ENCODE results near the gene EPC1. TPM values are rescaled to one million over a fixed set of nuclear protein-coding genes. Genes with fewer than 3 reads are reported as not detected.
"Not testable (repeated sequence)": the region's sequence is repeated elsewhere in the genome, so short reads cannot be mapped to it uniquely, and the experiment has no call there.

Gene EPC1, protein sequence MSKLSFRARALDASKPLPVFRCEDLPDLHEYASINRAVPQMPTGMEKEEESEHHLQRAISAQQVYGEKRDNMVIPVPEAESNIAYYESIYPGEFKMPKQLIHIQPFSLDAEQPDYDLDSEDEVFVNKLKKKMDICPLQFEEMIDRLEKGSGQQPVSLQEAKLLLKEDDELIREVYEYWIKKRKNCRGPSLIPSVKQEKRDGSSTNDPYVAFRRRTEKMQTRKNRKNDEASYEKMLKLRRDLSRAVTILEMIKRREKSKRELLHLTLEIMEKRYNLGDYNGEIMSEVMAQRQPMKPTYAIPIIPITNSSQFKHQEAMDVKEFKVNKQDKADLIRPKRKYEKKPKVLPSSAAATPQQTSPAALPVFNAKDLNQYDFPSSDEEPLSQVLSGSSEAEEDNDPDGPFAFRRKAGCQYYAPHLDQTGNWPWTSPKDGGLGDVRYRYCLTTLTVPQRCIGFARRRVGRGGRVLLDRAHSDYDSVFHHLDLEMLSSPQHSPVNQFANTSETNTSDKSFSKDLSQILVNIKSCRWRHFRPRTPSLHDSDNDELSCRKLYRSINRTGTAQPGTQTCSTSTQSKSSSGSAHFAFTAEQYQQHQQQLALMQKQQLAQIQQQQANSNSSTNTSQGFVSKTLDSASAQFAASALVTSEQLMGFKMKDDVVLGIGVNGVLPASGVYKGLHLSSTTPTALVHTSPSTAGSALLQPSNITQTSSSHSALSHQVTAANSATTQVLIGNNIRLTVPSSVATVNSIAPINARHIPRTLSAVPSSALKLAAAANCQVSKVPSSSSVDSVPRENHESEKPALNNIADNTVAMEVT
- total RNA-seq, result 10 to 100 TPM; 30.5 to 68.7 (median 34.5) TPM

DNA sequence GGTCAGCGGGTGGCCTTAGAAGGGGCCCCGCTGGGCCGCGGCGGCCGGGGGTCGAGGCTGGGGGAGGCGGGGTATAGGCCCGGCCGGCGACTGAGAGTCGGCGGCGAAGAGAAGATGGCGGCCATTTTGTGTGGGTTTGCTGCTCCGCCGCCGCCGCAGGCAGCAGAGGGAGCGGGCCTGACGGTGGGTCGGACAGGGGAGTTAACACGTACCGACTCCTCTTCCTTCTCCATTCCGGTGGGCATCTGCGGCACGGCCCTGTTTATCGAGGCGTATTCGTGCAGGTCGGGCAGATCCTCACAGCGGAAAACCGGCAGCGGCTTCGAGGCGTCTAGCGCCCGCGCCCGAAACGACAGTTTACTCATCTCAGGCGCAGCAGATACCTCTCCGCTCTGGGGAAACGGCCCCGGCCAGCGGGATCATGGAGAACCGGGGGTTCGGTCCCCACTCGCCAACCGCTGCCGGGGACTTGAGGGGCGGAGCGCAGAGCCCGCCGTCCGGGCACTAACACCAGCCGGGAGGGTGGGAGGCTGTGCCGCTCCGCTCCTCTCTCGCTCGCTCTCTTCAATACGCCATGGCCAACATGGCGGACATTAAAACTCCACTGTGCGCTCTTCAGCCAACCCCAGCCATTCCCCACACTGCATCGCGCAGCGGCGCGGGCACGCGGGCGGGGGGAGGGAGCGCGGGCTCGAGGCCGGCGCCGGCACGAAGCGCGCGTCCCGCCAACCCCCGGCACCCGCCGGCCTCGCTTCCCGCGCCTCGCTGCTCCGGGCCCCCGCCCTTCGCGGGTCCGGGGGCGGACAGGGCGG, at the start of gene EPC1:
Gene EPC1 (minus strand): TSS at position 608 of the 812 bp plus-strand sequence. CDS start 243 bp downstream, at position 365.
- peak; percentile 44 for DNase-seq (ENCODE audit: low spot score)
- TF ChIP-seq, protein P1, sequence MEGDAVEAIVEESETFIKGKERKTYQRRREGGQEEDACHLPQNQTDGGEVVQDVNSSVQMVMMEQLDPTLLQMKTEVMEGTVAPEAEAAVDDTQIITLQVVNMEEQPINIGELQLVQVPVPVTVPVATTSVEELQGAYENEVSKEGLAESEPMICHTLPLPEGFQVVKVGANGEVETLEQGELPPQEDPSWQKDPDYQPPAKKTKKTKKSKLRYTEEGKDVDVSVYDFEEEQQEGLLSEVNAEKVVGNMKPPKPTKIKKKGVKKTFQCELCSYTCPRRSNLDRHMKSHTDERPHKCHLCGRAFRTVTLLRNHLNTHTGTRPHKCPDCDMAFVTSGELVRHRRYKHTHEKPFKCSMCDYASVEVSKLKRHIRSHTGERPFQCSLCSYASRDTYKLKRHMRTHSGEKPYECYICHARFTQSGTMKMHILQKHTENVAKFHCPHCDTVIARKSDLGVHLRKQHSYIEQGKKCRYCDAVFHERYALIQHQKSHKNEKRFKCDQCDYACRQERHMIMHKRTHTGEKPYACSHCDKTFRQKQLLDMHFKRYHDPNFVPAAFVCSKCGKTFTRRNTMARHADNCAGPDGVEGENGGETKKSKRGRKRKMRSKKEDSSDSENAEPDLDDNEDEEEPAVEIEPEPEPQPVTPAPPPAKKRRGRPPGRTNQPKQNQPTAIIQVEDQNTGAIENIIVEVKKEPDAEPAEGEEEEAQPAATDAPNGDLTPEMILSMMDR (IDR thresholded peaks at IDR 0.05), result no peak
- ATAC-seq (ENCODE audit: low FRiP score), result peak; percentile 88

DNA sequence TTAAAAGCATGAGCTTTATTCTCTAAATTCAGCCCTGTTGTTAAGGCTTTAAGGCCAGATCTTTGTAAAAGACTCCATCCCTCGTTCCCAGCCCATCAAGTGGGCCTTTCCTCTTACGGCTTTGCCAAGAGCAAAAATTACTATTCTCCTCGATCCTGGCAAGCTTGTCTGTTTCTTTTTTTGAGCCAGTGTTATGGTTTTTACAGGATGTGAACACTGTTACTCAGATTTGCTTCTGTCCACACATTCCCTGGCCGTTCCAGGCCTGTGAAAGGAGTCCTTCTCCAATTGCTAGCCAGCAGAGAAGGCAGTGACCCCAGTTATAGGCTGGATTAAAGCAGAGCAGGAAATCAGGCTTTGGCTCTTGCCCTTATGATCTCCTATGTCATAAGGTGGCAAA, 47.0 kb upstream of the EPC1 start:
- TF ChIP-seq, protein P1 (IDR thresholded peaks at IDR 0.05), result no peak
- DNase-seq (ENCODE audit: low spot score) (no peak), ATAC-seq (ENCODE audit: low FRiP score) (no peak)

DNA sequence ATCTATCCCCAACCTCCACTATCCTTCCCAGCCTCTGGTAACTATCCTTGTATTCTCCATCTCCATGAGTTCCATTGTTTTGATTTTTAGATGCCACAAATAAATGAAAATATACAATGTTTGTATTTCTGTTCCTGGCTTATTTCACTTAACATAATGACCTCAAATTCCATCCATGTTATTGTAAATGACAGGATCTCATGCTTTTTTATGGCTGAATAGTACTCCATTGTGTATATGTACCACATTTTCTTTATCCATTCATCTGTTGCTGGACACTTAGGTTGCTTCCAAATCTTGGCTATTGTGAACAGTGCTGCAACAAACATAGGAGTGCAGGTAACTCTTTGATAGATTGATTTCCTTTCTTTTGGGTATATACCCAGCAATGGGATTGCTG, 45.3 kb upstream of the EPC1 start:
- not testable (repeated sequence) for ATAC-seq (ENCODE audit: low FRiP score); DNase-seq (ENCODE audit: low spot score)

DNA sequence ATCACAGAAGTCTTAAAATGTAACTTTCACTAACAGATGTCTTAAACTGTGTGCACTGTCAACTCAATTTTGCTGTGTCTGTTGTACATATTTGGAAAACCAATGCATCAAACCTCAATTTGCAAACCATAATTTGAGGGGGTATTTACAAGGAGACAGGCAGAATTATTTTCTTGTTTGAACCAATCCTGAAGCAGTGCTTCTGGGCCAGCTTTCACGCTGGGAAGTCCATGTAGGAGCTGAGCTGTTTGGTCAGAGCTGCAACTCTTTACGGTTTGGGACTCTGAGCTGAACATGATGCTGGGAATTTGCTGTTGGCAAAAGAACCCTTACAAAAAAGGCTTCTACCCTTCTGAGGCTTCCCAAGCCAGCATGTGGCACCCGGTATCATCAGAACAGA, 43.2 kb upstream of the EPC1 start:
- no peak for DNase-seq (ENCODE audit: low spot score)
- TF ChIP-seq, protein P1 (IDR thresholded peaks at IDR 0.05), result no peak
- no peak for ATAC-seq (ENCODE audit: low FRiP score)

DNA sequence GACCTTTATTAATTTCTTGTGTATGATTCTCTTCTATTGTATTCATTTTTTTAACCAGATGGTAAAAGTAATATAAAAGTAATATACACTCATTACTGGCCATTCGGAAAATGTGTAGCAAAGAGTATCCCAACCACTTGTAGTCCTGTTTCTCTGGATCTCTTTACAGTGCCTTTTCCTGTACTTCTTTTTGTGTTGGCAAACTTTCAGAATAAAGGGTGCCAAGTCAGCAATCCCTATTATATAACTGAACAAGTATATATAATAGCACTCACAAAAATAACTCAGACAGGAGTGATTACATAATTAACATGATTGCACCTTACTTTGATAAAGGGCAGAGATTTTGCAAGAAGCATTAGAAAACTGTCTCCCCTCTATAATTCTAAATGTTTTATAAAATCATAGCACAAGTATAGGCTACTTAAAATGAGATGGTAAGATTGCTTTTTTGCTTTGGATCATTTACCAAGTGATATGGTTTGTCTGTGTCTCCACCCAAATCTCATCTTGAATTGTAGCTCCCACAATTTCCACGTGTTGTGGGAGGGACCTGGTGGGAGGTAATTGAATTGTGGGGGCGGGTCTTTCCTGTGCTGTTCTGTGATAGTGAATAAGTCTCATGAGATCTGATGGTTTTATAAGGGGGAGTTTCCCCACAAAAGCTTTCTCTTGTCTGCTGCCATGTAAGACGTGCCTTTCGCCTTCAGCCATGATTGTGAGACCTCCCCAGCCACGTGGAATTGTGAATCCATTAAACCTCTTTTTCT, 41.5 kb upstream of the EPC1 start:
- DNase-seq (ENCODE audit: low spot score), result no peak
- no peak for ATAC-seq (ENCODE audit: low FRiP score)
- TF ChIP-seq, protein P1 (IDR thresholded peaks at IDR 0.05), result no peak

DNA sequence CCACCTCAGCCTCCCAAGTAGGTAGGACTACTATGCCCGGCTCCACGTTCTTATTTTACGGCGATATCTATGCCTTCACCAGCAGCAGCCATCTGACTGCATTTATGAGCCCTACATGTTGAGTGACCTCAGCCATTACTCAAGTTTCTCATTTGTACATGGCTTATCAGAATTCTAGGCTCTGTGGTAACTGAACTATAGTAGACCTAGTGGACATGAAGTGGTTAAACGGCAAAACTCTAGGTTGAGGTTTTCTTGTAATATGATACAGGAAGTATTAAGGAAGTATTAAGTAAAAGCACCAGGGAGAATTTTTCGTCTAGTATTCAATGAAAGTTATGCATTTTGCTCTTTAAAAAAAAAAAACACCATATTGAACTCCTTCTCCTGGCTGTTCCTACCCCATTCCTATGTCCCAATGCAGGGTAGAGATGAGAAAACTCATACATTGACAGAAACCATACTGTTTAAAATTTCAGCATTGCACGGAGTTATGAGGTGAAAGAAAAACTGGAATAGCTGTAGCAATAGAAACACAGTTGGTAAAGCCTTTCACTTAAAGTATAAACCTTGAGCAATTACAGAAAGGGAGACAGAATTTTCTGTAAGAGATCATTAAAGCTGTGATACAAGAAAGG, 39.8 kb upstream of the EPC1 start:
- ATAC-seq (ENCODE audit: low FRiP score) (no peak), DNase-seq (ENCODE audit: low spot score) (no peak)
- TF ChIP-seq, protein P1 (IDR thresholded peaks at IDR 0.05), result no peak

All from omental fat pad (tissue), 4 donors.